ENCODE data around the gene TRIM67. TPM values are rescaled to one million over a fixed set of nuclear protein-coding genes. Genes with fewer than 3 reads are reported as not detected.
"Not testable (repeated sequence)": the region's sequence is repeated elsewhere in the genome, so short reads cannot be mapped to it uniquely, and the experiment has no call there.

TRIM67 gene
- total RNA-seq, 5 donors from 2014 or later (not counting 1 experiment from before 2014, with no cell fraction given), result not detected

DNA sequence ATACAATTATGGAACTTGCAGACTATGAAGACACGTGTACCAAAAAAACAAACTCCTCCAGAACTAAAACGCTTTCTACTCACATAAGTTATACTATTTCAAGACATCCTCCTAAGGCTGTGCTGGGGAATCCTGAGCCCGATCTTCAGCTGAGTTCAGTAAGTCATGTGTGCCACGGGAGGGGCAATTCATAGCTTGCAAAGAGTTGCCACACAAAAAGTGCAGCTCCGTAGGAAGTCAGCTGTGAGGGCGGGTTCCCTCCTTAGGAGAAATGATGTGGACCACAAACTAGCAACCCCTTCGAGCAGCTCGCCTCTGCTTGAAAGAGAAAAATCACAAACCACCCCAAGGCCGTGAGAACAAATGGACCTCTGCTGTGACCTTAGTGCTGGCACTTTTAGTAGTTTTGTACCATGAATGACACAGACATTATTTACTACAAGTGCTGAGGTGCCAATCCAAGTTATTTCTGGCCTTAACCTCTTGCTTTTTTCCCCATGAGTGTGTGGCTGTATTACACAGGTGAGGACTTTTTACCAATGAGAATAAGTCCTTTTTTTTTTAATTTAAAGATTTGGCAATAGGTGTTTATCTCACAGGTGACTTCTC lies 35.8 kb upstream of the TRIM67 start:
- Mint-ChIP-seq H3K27ac (no peak overlapping the region), H3K4me3 (no peak overlapping the region), H3K36me3 (no peaks in the 10 kb centered on the region), H3K9me3 (peaks cover 0 to 5% (median 0%) of the 10 kb centered on the region in 3 donors), H3K27me3 (peaks cover 1 to 16% of the 10 kb centered on the region in 2 donors), H3K4me1 (no peaks in the 10 kb centered on the region)
- 35% methylated on average over 2 of the region's 9 CpGs for WGBS (ENCODE audit: insufficient coverage)
- H3K36me3 ChIP-seq (ENCODE audit: control insufficient read depth in 2 of 2, extremely low read depth in 1 of 2, insufficient read depth in 1 of 2, low read length in 1 of 2), result no peaks in the 10 kb centered on the region
- no peaks in the 10 kb centered on the region for H3K9me3 ChIP-seq
- no peak for ATAC-seq (replicated peaks in 1 of 4)
- CTCF ChIA-PET, result interaction anchor here in 1 of 2 donors (0.7 kb wide), 1 partner anchor 32 kb away, joined by 5 read pairs; no protein-coding TSS in a partner anchor
- DNase-seq, result no peak
- no peak overlapping the region for H3K27ac ChIP-seq (ENCODE audit: low read length)
- H3K4me3 ChIP-seq (ENCODE audit: control insufficient read depth in 1 of 2, extremely low read depth in 1 of 2, low read length in 1 of 2), result no peak overlapping the region
- H3K4me1 ChIP-seq (ENCODE audit: control insufficient read depth in 1 of 2, extremely low read depth in 1 of 2, insufficient read depth in 2 of 2, low read length in 2 of 2), result no peaks in the 10 kb centered on the region
- no peaks in the 10 kb centered on the region for H3K27me3 ChIP-seq (replicated peaks in 1 of 2; ENCODE audit: control insufficient read depth in 2 of 2, extremely low read depth in 1 of 2, insufficient read depth in 2 of 2, low read length in 1 of 2)
- POLR2A ChIA-PET, result no interaction called here

DNA sequence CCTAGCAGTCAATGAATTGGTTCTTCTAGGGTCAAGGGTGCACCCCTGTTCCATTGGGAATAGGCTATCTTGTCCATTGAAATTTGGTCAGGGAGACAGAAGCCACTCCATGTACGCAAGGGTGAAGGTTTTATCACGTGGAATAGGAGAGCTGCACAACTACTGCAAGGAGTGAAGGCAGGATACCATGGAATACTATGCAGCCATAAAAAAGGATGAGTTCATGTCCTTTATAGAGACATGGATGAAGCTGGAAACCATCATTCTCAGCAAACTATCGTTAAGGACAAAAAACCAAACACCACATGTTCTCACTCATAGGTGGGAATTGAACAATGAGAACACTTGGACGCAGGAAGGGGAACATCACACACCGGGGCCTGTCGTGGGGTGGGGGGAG lies 34.8 kb upstream of the TRIM67 start:
- H3K27me3 Mint-ChIP-seq, result peaks cover 0 to 16% of the 10 kb centered on the region in 2 donors
- no CpG with 5 or more reads among the region's 6 CpGs for WGBS (ENCODE audit: insufficient coverage)
- H3K4me1 ChIP-seq (ENCODE audit: control insufficient read depth in 1 of 2, extremely low read depth in 1 of 2, insufficient read depth in 2 of 2, low read length in 2 of 2); H3K27ac Mint-ChIP-seq; ATAC-seq (replicated peaks in 1 of 4); CTCF ChIA-PET; H3K36me3 Mint-ChIP-seq; H3K36me3 ChIP-seq (ENCODE audit: control insufficient read depth in 2 of 2, extremely low read depth in 1 of 2, insufficient read depth in 1 of 2, low read length in 1 of 2); DNase-seq; H3K4me3 Mint-ChIP-seq; POLR2A ChIA-PET; H3K4me1 Mint-ChIP-seq; H3K9me3 ChIP-seq; H3K27me3 ChIP-seq (replicated peaks in 1 of 2; ENCODE audit: control insufficient read depth in 2 of 2, extremely low read depth in 1 of 2, insufficient read depth in 2 of 2, low read length in 1 of 2); H3K4me3 ChIP-seq (ENCODE audit: control insufficient read depth in 1 of 2, extremely low read depth in 1 of 2, low read length in 1 of 2); H3K27ac ChIP-seq (ENCODE audit: low read length); H3K9me3 Mint-ChIP-seq: not testable (repeated sequence)

- H3K4me1 Mint-ChIP-seq; H3K9me3 Mint-ChIP-seq; H3K27ac ChIP-seq (ENCODE audit: low read length); CTCF ChIA-PET; H3K4me3 Mint-ChIP-seq; H3K9me3 ChIP-seq; H3K36me3 ChIP-seq (ENCODE audit: control insufficient read depth in 2 of 2, extremely low read depth in 1 of 2, insufficient read depth in 1 of 2, low read length in 1 of 2); H3K4me3 ChIP-seq (ENCODE audit: control insufficient read depth in 1 of 2, extremely low read depth in 1 of 2, low read length in 1 of 2); H3K27ac Mint-ChIP-seq; H3K27me3 ChIP-seq (replicated peaks in 1 of 2; ENCODE audit: control insufficient read depth in 2 of 2, extremely low read depth in 1 of 2, insufficient read depth in 2 of 2, low read length in 1 of 2); DNase-seq; H3K36me3 Mint-ChIP-seq; ATAC-seq (replicated peaks in 1 of 4); H3K4me1 ChIP-seq (ENCODE audit: control insufficient read depth in 1 of 2, extremely low read depth in 1 of 2, insufficient read depth in 2 of 2, low read length in 2 of 2); POLR2A ChIA-PET: not testable (repeated sequence)
- peaks cover 0 to 12% of the 10 kb centered on the region in 2 donors for H3K27me3 Mint-ChIP-seq
- WGBS (ENCODE audit: insufficient coverage), result 60% methylated on average over 1 of the region's 27 CpGs
These were observed 33.4 kb upstream of the TRIM67 start for GRCh38 chr1:231128471-231128870.

- ChIA-PET CTCF (no interaction called here), POLR2A (no interaction called here)
- Mint-ChIP-seq H3K4me1 (no peaks in the 10 kb centered on the region), H3K27me3 (peaks cover 0 to 5% of the 10 kb centered on the region in 2 donors), H3K4me3 (no peak overlapping the region), H3K36me3 (no peaks in the 10 kb centered on the region), H3K9me3 (peaks cover 0 to 5% (median 0%) of the 10 kb centered on the region in 3 donors), H3K27ac (no peak overlapping the region)
- Histone ChIP-seq H3K27me3 (replicated peaks in 1 of 2; ENCODE audit: control insufficient read depth in 2 of 2, extremely low read depth in 1 of 2, insufficient read depth in 2 of 2, low read length in 1 of 2) (peaks cover 0 to 4% of the 10 kb centered on the region in 2 experiments), H3K4me1 (ENCODE audit: control insufficient read depth in 1 of 2, extremely low read depth in 1 of 2, insufficient read depth in 2 of 2, low read length in 2 of 2) (no peaks in the 10 kb centered on the region), H3K36me3 (ENCODE audit: control insufficient read depth in 2 of 2, extremely low read depth in 1 of 2, insufficient read depth in 1 of 2, low read length in 1 of 2) (no peaks in the 10 kb centered on the region), H3K4me3 (ENCODE audit: control insufficient read depth in 1 of 2, extremely low read depth in 1 of 2, low read length in 1 of 2) (no peak overlapping the region), H3K9me3 (no peaks in the 10 kb centered on the region), H3K27ac (ENCODE audit: low read length) (no peak overlapping the region)
- DNase-seq (no peak), ATAC-seq (replicated peaks in 1 of 4) (no peak)
- 92% methylated on average over 2 of the region's 4 CpGs for WGBS (ENCODE audit: insufficient coverage)
These were observed 31.3 kb upstream of the TRIM67 start for GRCh38 chr1:231130544-231130943.

- H3K4me1 Mint-ChIP-seq; H3K4me3 Mint-ChIP-seq; POLR2A ChIA-PET; H3K4me3 ChIP-seq (ENCODE audit: control insufficient read depth in 1 of 2, extremely low read depth in 1 of 2, low read length in 1 of 2); H3K36me3 ChIP-seq (ENCODE audit: control insufficient read depth in 2 of 2, extremely low read depth in 1 of 2, insufficient read depth in 1 of 2, low read length in 1 of 2); H3K27me3 ChIP-seq (replicated peaks in 1 of 2; ENCODE audit: control insufficient read depth in 2 of 2, extremely low read depth in 1 of 2, insufficient read depth in 2 of 2, low read length in 1 of 2); H3K27ac ChIP-seq (ENCODE audit: low read length); H3K9me3 ChIP-seq; H3K27ac Mint-ChIP-seq; DNase-seq; H3K36me3 Mint-ChIP-seq; ATAC-seq (replicated peaks in 1 of 4); H3K9me3 Mint-ChIP-seq; H3K27me3 Mint-ChIP-seq; CTCF ChIA-PET; H3K4me1 ChIP-seq (ENCODE audit: control insufficient read depth in 1 of 2, extremely low read depth in 1 of 2, insufficient read depth in 2 of 2, low read length in 2 of 2): not testable (repeated sequence)
- WGBS (ENCODE audit: insufficient coverage), result 100% methylated on average over 3 of the region's 8 CpGs
These were observed 29.3 kb upstream of the TRIM67 start for GRCh38 chr1:231132591-231132990.

DNA sequence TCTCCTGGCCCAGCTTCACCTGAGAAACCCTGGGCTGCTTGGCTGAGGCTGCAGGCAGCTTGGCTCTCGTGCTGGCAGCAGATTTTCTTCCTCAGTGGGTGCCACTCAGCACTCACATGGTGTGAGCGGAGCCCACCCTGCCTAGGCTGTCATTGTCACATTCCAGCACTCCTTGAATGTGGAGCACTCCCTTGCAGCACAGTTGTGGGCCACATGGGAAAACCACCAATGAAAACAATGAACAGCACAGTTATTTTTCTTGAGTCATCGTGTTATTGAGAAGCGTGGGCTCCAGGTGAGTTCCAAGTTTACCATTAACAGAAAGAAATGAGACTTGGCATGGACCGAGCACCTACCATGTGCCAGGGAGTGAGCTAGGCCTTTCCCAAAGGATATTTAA lies 27.2 kb upstream of the TRIM67 start:
- ChIA-PET POLR2A (no interaction called here), CTCF (no interaction called here)
- no peak overlapping the region for H3K4me3 ChIP-seq (ENCODE audit: control insufficient read depth in 1 of 2, extremely low read depth in 1 of 2, low read length in 1 of 2)
- H3K36me3 Mint-ChIP-seq, result no peaks in the 10 kb centered on the region
- 81% methylated on average over 5 of the region's 5 CpGs for WGBS (ENCODE audit: insufficient coverage)
- no peaks in the 10 kb centered on the region for H3K4me1 ChIP-seq (ENCODE audit: control insufficient read depth in 1 of 2, extremely low read depth in 1 of 2, insufficient read depth in 2 of 2, low read length in 2 of 2)
- no peaks in the 10 kb centered on the region for H3K9me3 Mint-ChIP-seq
- H3K36me3 ChIP-seq (ENCODE audit: control insufficient read depth in 2 of 2, extremely low read depth in 1 of 2, insufficient read depth in 1 of 2, low read length in 1 of 2), result no peaks in the 10 kb centered on the region
- H3K9me3 ChIP-seq, result no peaks in the 10 kb centered on the region
- DNase-seq, result no peak
- H3K27me3 Mint-ChIP-seq, result peaks cover 0 to 11% of the 10 kb centered on the region in 2 donors
- no peak for ATAC-seq (replicated peaks in 1 of 4)
- no peak overlapping the region for H3K27ac ChIP-seq (ENCODE audit: low read length)
- no peaks in the 10 kb centered on the region for H3K4me1 Mint-ChIP-seq
- H3K27me3 ChIP-seq (replicated peaks in 1 of 2; ENCODE audit: control insufficient read depth in 2 of 2, extremely low read depth in 1 of 2, insufficient read depth in 2 of 2, low read length in 1 of 2), result peaks cover 0 to 4% of the 10 kb centered on the region in 2 experiments
- no peak overlapping the region for H3K27ac Mint-ChIP-seq
- no peak overlapping the region for H3K4me3 Mint-ChIP-seq

- Histone ChIP-seq H3K27me3 (replicated peaks in 1 of 2; ENCODE audit: control insufficient read depth in 2 of 2, extremely low read depth in 1 of 2, insufficient read depth in 2 of 2, low read length in 1 of 2) (peaks cover 0 to 17% of the 10 kb centered on the region in 2 experiments), H3K4me1 (ENCODE audit: control insufficient read depth in 1 of 2, extremely low read depth in 1 of 2, insufficient read depth in 2 of 2, low read length in 2 of 2) (no peaks in the 10 kb centered on the region), H3K27ac (ENCODE audit: low read length) (no peak overlapping the region), H3K9me3 (no peaks in the 10 kb centered on the region), H3K36me3 (ENCODE audit: control insufficient read depth in 2 of 2, extremely low read depth in 1 of 2, insufficient read depth in 1 of 2, low read length in 1 of 2) (no peaks in the 10 kb centered on the region), H3K4me3 (ENCODE audit: control insufficient read depth in 1 of 2, extremely low read depth in 1 of 2, low read length in 1 of 2) (no peak overlapping the region)
- no CpG with 5 or more reads among the region's 1 CpG for WGBS (ENCODE audit: insufficient coverage)
- Mint-ChIP-seq H3K36me3 (no peaks in the 10 kb centered on the region), H3K27ac (no peak overlapping the region), H3K4me3 (no peak overlapping the region), H3K27me3 (peaks cover 25 to 40% of the 10 kb centered on the region in 2 donors), H3K4me1 (no peaks in the 10 kb centered on the region), H3K9me3 (no peaks in the 10 kb centered on the region)
- POLR2A ChIA-PET, result no interaction called here
- DNase-seq (no peak), ATAC-seq (replicated peaks in 1 of 4) (no peak)
- CTCF ChIA-PET, result no interaction called here
These were observed 23.6 kb upstream of the TRIM67 start for GRCh38 chr1:231138236-231138635.
